ENCODE data around the gene KCNQ1.

Gene KCNQ1

GRCh38 chr11:2521733-2522630, 77.2 kb downstream of the KCNQ1 start:
- DNase-seq (ENCODE audit: low read depth in 2 of 2) = no peak

- no peak for DNase-seq (ENCODE audit: low read depth in 2 of 2)
These were observed 77.9 kb downstream of the KCNQ1 start for GRCh38 chr11:2522631-2523255.

GRCh38 chr11:2523821-2524391, 79.1 kb downstream of the KCNQ1 start:
- no peak for DNase-seq (ENCODE audit: low read depth in 2 of 2)

GRCh38 chr11:2524446-2525165, 79.8 kb downstream of the KCNQ1 start:
- DNase-seq (ENCODE audit: low read depth in 2 of 2) = no peak

GRCh38 chr11:2525166-2525861, 80.5 kb downstream of the KCNQ1 start:
- no peak for DNase-seq (ENCODE audit: low read depth in 2 of 2)

- no peak for DNase-seq (ENCODE audit: low read depth in 2 of 2)
These were observed 81.4 kb downstream of the KCNQ1 start for GRCh38 chr11:2525941-2526807.

- no peak for DNase-seq (ENCODE audit: low read depth in 2 of 2)
These were observed 82.1 kb downstream of the KCNQ1 start for GRCh38 chr11:2526808-2527381.

- DNase-seq (ENCODE audit: low read depth in 2 of 2) = no peak
These were observed 82.9 kb downstream of the KCNQ1 start for GRCh38 chr11:2527621-2528291.

- no peak for DNase-seq (ENCODE audit: low read depth in 2 of 2)
These were observed 83.7 kb downstream of the KCNQ1 start for GRCh38 chr11:2528301-2529050.

- DNase-seq (ENCODE audit: low read depth in 2 of 2) = no peak
These were observed 84.4 kb downstream of the KCNQ1 start for GRCh38 chr11:2529173-2529572.

- DNase-seq (ENCODE audit: low read depth in 2 of 2) = no peak
These were observed 84.8 kb downstream of the KCNQ1 start for GRCh38 chr11:2529636-2530035.

GRCh38 chr11:2530131-2530854, 85.5 kb downstream of the KCNQ1 start:
- no peak for DNase-seq (ENCODE audit: low read depth in 2 of 2)

GRCh38 chr11:2530855-2531200, 86.0 kb downstream of the KCNQ1 start:
- DNase-seq (ENCODE audit: low read depth in 2 of 2) = no peak

- peak; percentile 35 to 52 for DNase-seq (ENCODE audit: low read depth in 2 of 2)
These were observed 86.6 kb downstream of the KCNQ1 start for GRCh38 chr11:2531277-2531986.

- no peak for DNase-seq (ENCODE audit: low read depth in 2 of 2)
These were observed 87.3 kb downstream of the KCNQ1 start for GRCh38 chr11:2531987-2532703.

GRCh38 chr11:2532704-2533586, 88.1 kb downstream of the KCNQ1 start:
- DNase-seq (ENCODE audit: low read depth in 2 of 2) = peak; percentile 87 to 91

Measured in stimulated activated CD8-positive, alpha-beta memory T cell treated with anti-CD3 and anti-CD28 coated beads, Interleukin-7, amount 100 ng/mL, for 1 hour (primary cell).